Mesenchymal stem cell (in vitro differentiated cells and primary cell): Measurements from ENCODE around the gene PTPRN2.

Experiments
- DNase-seq: peaks from one replicate; pipeline ENCODE4 v3.0.0-alpha.2; 2013
- H2AFZ ChIP-seq: one replicate; pipeline ENCODE4 v1.6.1; 2013; ENCODE audit warnings: low read depth, mild to moderate bottlenecking, control low read depth, inconsistent platforms, low read length, moderate library complexity
- H2AK5ac ChIP-seq: 2 replicates; pipeline ENCODE4 v1.6.1; 2013; ENCODE audit warnings: low read length, moderate library complexity, mild to moderate bottlenecking, inconsistent platforms; ENCODE audit not compliant: severe bottlenecking
- H2BK120ac ChIP-seq: one replicate; pipeline ENCODE4 v1.6.1; 2013; ENCODE audit warnings: low read depth, mild to moderate bottlenecking, inconsistent platforms, low read length, moderate library complexity
- H2BK12ac ChIP-seq, 2 experiments: one replicate each; pipeline ENCODE4 v1.6.1; 2013; ENCODE audit warnings: inconsistent platforms in 2 of 2, low read length in 2 of 2, mild to moderate bottlenecking in 2 of 2, moderate library complexity in 2 of 2, control low read depth in 1 of 2
- H2BK15ac ChIP-seq: one replicate; pipeline ENCODE4 v1.6.1; 2013; ENCODE audit warnings: mild to moderate bottlenecking, low read depth, inconsistent platforms; ENCODE audit not compliant: poor library complexity, severe bottlenecking
- H2BK5ac ChIP-seq: 2 replicates; pipeline ENCODE4 v1.6.1; 2013; ENCODE audit warnings: low read depth, mild to moderate bottlenecking, low read length, control low read depth, inconsistent platforms; ENCODE audit not compliant: poor library complexity, severe bottlenecking
- H3K14ac ChIP-seq, 2 experiments: one replicate each; pipeline ENCODE4 v1.6.1; 2013; ENCODE audit warnings: inconsistent platforms in 2 of 2, low read length in 2 of 2, control low read depth in 1 of 2, mild to moderate bottlenecking in 1 of 2, moderate library complexity in 1 of 2
- H3K18ac ChIP-seq, 2 experiments: one replicate each; pipeline ENCODE4 v1.6.1; 2013; ENCODE audit warnings: inconsistent platforms in 2 of 2, low read length in 2 of 2, control low read depth in 1 of 2, low read depth in 1 of 2, mild to moderate bottlenecking in 1 of 2
- H3K23ac ChIP-seq, 2 experiments: one replicate each; pipeline ENCODE4 v1.6.1; 2013; ENCODE audit warnings: inconsistent platforms in 2 of 2, low read length in 2 of 2, mild to moderate bottlenecking in 2 of 2, moderate library complexity in 2 of 2, control low read depth in 1 of 2
- H3K27ac ChIP-seq: 2 replicates; pipeline ENCODE4 v1.5.1; 2013; ENCODE audit warnings: mild to moderate bottlenecking, moderate library complexity, low read length, control low read depth, inconsistent platforms; ENCODE audit not compliant: poor library complexity, severe bottlenecking
- H3K27me3 ChIP-seq, 2 experiments: 2 replicates each; pipeline versions ENCODE4 v1.6.1 to v1.7.0; 2013; ENCODE audit warnings: low read length in 2 of 2, mild to moderate bottlenecking in 2 of 2, moderate library complexity in 2 of 2, control low read depth in 1 of 2, inconsistent platforms in 1 of 2; ENCODE audit not compliant: control insufficient read depth in 1 of 2, insufficient read depth in 1 of 2
- H3K36me3 ChIP-seq, 2 experiments: 2 replicates each; pipeline versions ENCODE4 v1.6.1 to v1.7.0; 2013; ENCODE audit warnings: low read length in 2 of 2, control low read depth in 1 of 2, inconsistent platforms in 1 of 2, low read depth in 1 of 2, mild to moderate bottlenecking in 1 of 2; ENCODE audit not compliant: insufficient read depth in 2 of 2, control insufficient read depth in 1 of 2
- H3K4ac ChIP-seq, 2 experiments: one replicate each; pipeline ENCODE4 v1.6.1; 2013; ENCODE audit warnings: inconsistent platforms in 2 of 2, low read length in 2 of 2, mild to moderate bottlenecking in 2 of 2, moderate library complexity in 2 of 2, control low read depth in 1 of 2, low read depth in 1 of 2
- H3K4me1 ChIP-seq: 2 replicates; pipeline ENCODE4 v1.6.1; 2013; ENCODE audit warnings: low read depth, low read length, control low read depth; ENCODE audit not compliant: control insufficient read depth, insufficient read depth
- H3K4me2 ChIP-seq: 2 replicates; pipeline ENCODE4 v1.6.1; 2013; ENCODE audit warnings: low read length, mild to moderate bottlenecking, inconsistent platforms; ENCODE audit not compliant: poor library complexity, severe bottlenecking
- H3K4me3 ChIP-seq, 2 experiments: 2 replicates each; pipeline versions ENCODE4 v1.5.1 to v1.7.0; 2013; ENCODE audit warnings: low read length in 2 of 2, mild to moderate bottlenecking in 2 of 2, control low read depth in 1 of 2, low read depth in 1 of 2; ENCODE audit not compliant: insufficient read depth in 1 of 2
- H3K79me1 ChIP-seq: replicated peaks from 2 replicates; pipeline ENCODE4 v1.6.1; 2013; ENCODE audit warnings: mild to moderate bottlenecking, control low read depth, low read length, inconsistent platforms; ENCODE audit not compliant: poor library complexity, severe bottlenecking
- H3K9ac ChIP-seq: 2 replicates; pipeline ENCODE4 v1.7.0; 2013; ENCODE audit warnings: mild to moderate bottlenecking, low read length, moderate library complexity
- H3K9me3 ChIP-seq: 2 replicates; pipeline ENCODE4 v1.7.0; 2013; ENCODE audit warnings: mild to moderate bottlenecking, low read length; ENCODE audit not compliant: control insufficient read depth
- H4K8ac ChIP-seq: one replicate; pipeline ENCODE4 v1.6.1; 2013; ENCODE audit warnings: inconsistent platforms, mild to moderate bottlenecking, low read length, moderate library complexity
- H4K91ac ChIP-seq: one replicate; pipeline ENCODE4 v1.6.1; 2013; ENCODE audit warnings: mild to moderate bottlenecking, low read length, inconsistent platforms
- WGBS: methylation state at CpG from one replicate; pipeline ENCODE4 v1.1.7; 2013; ENCODE audit warnings: mixed read lengths; 5-methylcytosine and 5-hydroxymethylcytosine counted together

The PTPRN2 gene

GRCh38 chr7:157589680-157590079 is 997.9 kb downstream of the PTPRN2 start:
- H3K4me1 ChIP-seq: no peaks in the 10 kb centered on the region
- no peaks in the 10 kb centered on the region for H3K36me3 ChIP-seq
- H3K4me3 ChIP-seq: no peak overlapping the region
- H3K4ac ChIP-seq: no peak overlapping the region
- H3K4me2 ChIP-seq: no peak overlapping the region
- no peak overlapping the region for H2BK12ac ChIP-seq
- no peak overlapping the region for H2BK15ac ChIP-seq
- H2AFZ ChIP-seq: no peak overlapping the region
- H2AK5ac ChIP-seq: no peak overlapping the region
- no peaks in the 10 kb centered on the region for H3K9me3 ChIP-seq
- no peak overlapping the region for H4K91ac ChIP-seq
- H3K27me3 ChIP-seq: peaks cover 0 to 4% of the 10 kb centered on the region in 2 experiments
- no peak overlapping the region for H2BK5ac ChIP-seq
- 85% methylated on average over 9 of the region's 11 CpGs for WGBS
- no peak overlapping the region for H3K27ac ChIP-seq
- no peak for DNase-seq
- H3K14ac ChIP-seq: no peak overlapping the region
- no peak overlapping the region for H3K9ac ChIP-seq
- no peaks in the 10 kb centered on the region for H3K79me1 ChIP-seq
- H2BK120ac ChIP-seq: no peak overlapping the region
- no peak overlapping the region for H4K8ac ChIP-seq
- H3K18ac ChIP-seq: no peak overlapping the region
- H3K23ac ChIP-seq: no peak overlapping the region

DNA sequence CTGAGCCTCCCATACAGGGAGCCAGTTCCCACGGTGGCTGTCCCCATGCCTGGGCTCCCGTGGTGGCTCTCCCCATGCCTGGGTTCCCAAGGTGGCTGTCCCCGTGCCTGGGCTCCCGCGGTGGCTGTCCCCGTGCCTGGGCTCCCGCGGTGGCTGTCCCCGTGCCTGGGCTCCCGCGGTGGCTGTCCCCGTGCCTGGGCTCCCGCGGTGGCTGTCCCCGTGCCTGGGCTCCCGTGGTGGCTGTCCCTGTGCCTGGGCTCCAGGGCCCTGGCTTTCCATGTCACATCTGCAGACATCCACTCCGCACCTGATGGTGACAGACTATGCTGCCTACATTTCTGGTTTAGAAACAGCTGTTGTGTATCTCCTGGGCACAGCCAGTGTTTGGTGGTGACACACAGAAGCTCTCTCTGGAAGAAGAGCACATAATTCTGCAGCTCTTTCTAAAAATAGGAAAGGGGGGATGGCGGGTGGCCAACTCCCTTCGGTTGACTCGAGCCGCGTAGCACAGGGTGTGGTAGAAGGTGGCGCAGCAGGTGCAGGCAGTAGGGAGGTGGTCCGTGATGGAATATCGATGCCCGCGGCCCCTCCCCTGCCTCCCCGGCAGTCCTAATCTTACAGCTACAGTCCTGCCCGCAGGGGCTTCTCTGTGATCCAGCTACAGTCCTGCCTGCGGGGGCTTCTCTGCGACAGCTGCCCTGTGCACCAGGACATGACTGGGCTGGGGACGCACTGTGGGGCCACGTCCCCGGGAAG is 999.6 kb downstream of the PTPRN2 start:
- no peak overlapping the region for H3K23ac ChIP-seq
- no peak overlapping the region for H2BK5ac ChIP-seq
- no peak overlapping the region for H3K9ac ChIP-seq
- no peak overlapping the region for H2AK5ac ChIP-seq
- no peak overlapping the region for H3K27ac ChIP-seq
- no peak overlapping the region for H4K91ac ChIP-seq
- no peak overlapping the region for H2BK120ac ChIP-seq
- 86% methylated on average over 34 of the region's 34 CpGs for WGBS
- H3K9me3 ChIP-seq: no peaks in the 10 kb centered on the region
- no peak overlapping the region for H3K14ac ChIP-seq
- H3K27me3 ChIP-seq: peaks cover 0 to 4% of the 10 kb centered on the region in 2 experiments
- H3K4me2 ChIP-seq: no peak overlapping the region
- H3K4me1 ChIP-seq: no peaks in the 10 kb centered on the region
- H3K18ac ChIP-seq: no peak overlapping the region
- no peaks in the 10 kb centered on the region for H3K36me3 ChIP-seq
- DNase-seq: no peak
- no peak overlapping the region for H4K8ac ChIP-seq
- no peak overlapping the region for H2AFZ ChIP-seq
- H2BK15ac ChIP-seq: no peak overlapping the region
- no peak overlapping the region for H3K4me3 ChIP-seq
- no peak overlapping the region for H3K4ac ChIP-seq
- no peaks in the 10 kb centered on the region for H3K79me1 ChIP-seq
- H2BK12ac ChIP-seq: no peak overlapping the region

- no peak overlapping the region for H3K23ac ChIP-seq
- 71% methylated on average over 10 of the region's 12 CpGs for WGBS
- no peaks in the 10 kb centered on the region for H3K9me3 ChIP-seq
- peaks cover 0 to 4% of the 10 kb centered on the region in 2 experiments for H3K27me3 ChIP-seq
- no peak overlapping the region for H3K4me2 ChIP-seq
- H2AFZ ChIP-seq: no peak overlapping the region
- no peak overlapping the region for H2BK120ac ChIP-seq
- H2BK15ac ChIP-seq: no peak overlapping the region
- no peak overlapping the region for H3K4me3 ChIP-seq
- H2BK5ac ChIP-seq: no peak overlapping the region
- no peak overlapping the region for H4K91ac ChIP-seq
- H3K9ac ChIP-seq: no peak overlapping the region
- no peaks in the 10 kb centered on the region for H3K36me3 ChIP-seq
- no peak overlapping the region for H4K8ac ChIP-seq
- H3K79me1 ChIP-seq: no peaks in the 10 kb centered on the region
- no peaks in the 10 kb centered on the region for H3K4me1 ChIP-seq
- no peak overlapping the region for H2BK12ac ChIP-seq
- no peak overlapping the region for H3K14ac ChIP-seq
- H3K4ac ChIP-seq: no peak overlapping the region
- H3K27ac ChIP-seq: no peak overlapping the region
- no peak overlapping the region for H3K18ac ChIP-seq
- no peak for DNase-seq
- H2AK5ac ChIP-seq: no peak overlapping the region
Measured at GRCh38 chr7:157587051-157587804, 1000.4 kb downstream of the PTPRN2 start.

DNA sequence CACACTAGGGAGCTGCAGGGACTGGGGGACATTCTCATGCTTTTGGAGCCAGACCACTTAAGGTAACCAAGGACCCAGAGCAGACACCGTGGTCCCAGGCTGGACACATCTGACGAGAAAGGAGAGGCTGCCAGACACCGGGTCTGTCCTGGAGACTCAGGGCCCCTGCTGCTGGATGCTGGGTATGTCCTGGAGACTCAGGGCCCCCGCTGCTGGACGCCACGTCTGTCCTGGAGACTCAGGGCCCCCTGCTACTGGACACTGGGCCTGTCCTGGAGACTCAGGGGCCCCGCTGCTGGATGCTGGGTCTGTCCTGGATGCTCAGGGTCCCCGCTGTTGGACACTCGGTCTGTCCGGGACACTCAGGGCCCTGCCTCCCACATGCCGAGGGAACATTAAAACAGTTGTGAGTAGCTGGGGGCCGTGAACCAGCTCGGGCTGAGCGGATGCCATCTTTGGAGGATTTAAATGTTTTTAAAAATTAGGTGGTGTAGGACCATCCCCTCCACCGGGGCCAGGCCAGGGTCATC is 1001.1 kb downstream of the PTPRN2 start:
- no peak overlapping the region for H2BK5ac ChIP-seq
- H4K91ac ChIP-seq: no peak overlapping the region
- no peak overlapping the region for H3K18ac ChIP-seq
- no peak overlapping the region for H3K23ac ChIP-seq
- H3K27me3 ChIP-seq: peaks cover 0 to 4% of the 10 kb centered on the region in 2 experiments
- no peak overlapping the region for H2BK12ac ChIP-seq
- H3K14ac ChIP-seq: no peak overlapping the region
- H3K36me3 ChIP-seq: no peaks in the 10 kb centered on the region
- no peak overlapping the region for H2AFZ ChIP-seq
- no peak for DNase-seq
- no peaks in the 10 kb centered on the region for H3K9me3 ChIP-seq
- H3K4me1 ChIP-seq: peaks cover 2% of the 10 kb centered on the region
- no peak overlapping the region for H2BK120ac ChIP-seq
- no peak overlapping the region for H2AK5ac ChIP-seq
- no peak overlapping the region for H3K4ac ChIP-seq
- no peak overlapping the region for H3K4me3 ChIP-seq
- no peak overlapping the region for H3K4me2 ChIP-seq
- no peak overlapping the region for H3K27ac ChIP-seq
- H4K8ac ChIP-seq: no peak overlapping the region
- H3K79me1 ChIP-seq: no peaks in the 10 kb centered on the region
- no peak overlapping the region for H2BK15ac ChIP-seq
- 78% methylated on average over 15 of the region's 15 CpGs for WGBS
- H3K9ac ChIP-seq: no peak overlapping the region
